ENCODE results near the gene MYO15B.
A peak's percentile ranks its signal among the peaks of the same experiment; 100 is the strongest.

The MYO15B gene

DNA sequence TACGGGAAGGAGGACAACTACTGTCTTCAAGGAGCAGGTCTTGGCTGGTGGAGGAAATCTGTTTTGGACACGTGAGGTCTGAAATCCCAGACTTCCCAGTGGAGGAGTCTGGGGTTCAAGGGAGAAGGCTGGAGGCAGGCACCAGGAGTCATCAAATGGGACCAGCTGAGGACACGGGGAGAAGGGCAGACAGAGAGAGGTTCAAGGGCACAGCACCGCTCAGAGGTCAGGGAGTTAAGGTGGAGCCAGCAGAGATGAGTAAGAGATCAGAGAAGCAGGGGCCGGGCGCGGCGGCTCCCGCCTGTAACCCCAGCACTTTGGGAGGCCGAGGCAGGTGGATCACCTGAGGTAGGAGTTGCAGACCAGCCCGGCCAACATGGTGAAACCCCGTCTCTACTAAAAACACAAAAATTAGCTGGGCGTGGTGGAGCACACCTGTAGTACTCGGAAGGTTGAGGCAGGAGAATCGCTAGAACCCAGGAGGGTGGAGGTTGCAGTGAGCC lies 35.2 kb downstream of the MYO15B start:
- DNase-seq = no peak

DNA sequence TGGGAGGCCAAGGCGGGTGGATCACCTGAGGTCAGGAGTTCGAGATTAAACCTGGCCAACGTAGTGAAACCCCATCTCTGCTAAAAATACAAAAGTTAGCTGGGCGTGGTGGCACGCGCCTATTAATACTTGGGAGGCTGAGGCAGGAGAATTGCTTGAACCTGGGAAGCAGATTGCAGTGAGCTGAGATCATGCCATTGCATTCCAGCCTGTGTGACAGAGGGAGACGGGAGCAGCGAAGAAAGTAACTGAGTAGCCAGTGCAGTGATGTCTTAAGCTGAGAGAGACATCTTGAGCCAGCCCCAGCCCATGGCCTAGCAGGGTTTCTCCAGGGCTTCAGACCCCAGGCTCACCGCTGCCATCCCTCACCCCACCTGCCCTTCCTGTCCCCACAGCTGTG lies 35.8 kb downstream of the MYO15B start:
- DNase-seq = no peak

DNA sequence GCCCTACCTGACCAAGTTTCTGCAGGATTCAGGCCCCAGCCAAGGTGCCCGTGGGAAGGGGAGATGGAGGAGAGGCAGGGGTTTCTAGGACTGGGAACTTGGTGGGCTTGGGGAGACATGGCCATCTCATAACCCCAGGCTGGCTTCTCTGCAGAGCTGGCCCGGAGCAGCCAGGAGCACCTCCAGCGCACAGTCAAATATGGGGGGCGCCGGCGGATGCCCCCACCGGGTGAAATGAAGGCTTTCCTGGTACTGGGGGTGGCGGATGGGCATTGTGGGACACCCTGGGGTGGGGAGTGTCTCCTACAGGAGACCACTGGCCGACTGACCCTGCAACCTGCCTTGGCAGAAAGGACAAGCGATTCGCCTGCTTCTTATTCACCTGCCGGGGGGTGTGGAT lies 36.4 kb downstream of the MYO15B start:
- no peak for DNase-seq

DNA sequence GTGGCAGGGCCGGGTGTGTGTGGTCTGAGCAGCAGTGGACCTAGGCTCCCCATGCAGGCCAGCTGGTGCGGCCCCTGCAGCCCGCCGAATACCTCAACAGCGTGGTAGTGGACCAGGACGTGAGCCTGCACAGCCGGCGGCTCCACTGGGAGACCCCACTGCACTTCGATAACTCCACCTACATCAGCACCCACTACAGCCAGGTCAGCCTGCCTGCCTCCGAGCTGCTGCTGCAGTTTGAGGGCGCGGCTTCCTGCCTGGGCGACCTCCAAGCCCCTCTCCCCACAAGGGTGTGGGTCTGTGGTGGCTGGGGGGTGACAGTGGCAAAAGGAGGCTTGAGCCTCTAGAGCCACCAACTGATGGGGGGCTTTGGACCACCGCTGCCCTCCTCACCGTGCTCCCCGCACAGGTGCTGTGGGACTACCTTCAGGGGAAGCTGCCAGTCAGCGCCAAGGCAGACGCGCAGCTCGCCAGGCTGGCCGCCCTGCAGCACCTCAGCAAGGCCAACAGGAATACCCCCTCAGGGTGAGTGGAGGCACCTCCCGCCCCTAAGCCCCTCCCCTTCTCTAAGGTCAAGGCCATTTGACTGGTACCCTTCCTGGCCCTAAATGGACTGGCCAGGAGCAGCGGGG lies 37.2 kb downstream of the MYO15B start:
- DNase-seq = no peak

DNA sequence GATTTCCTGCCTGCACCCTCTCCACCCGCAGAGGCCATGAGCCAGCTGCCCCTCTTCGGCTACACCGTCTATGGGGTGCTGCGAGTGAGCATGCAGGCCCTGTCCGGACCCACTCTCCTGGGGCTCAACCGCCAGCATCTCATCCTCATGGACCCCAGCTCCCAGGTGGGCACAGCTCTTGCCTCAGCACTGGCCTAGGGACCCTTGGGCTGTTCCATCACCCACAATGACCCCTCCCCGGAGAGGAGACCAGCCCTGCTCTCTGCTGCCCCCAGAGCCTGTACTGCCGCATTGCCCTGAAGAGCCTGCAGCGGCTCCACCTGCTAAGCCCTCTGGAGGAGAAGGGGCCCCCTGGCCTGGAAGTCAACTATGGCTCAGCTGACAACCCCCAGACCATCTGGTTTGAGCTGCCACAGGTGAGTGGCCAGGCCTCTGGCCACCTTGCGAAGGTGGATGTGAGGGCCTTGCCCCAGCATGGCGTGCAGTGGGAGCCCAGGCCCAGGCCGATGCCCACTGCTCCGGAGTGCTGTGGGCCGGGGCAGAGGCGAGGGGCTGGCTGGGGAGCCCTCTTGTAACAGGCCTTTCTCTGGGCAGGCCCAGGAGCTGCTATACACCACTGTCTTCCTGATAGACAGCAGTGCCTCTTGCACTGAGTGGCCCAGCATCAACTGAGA lies 38.4 kb downstream of the MYO15B start:
- peak in 12 of 58 donors; percentile 10 to 49 (median 22) for DNase-seq

DNA sequence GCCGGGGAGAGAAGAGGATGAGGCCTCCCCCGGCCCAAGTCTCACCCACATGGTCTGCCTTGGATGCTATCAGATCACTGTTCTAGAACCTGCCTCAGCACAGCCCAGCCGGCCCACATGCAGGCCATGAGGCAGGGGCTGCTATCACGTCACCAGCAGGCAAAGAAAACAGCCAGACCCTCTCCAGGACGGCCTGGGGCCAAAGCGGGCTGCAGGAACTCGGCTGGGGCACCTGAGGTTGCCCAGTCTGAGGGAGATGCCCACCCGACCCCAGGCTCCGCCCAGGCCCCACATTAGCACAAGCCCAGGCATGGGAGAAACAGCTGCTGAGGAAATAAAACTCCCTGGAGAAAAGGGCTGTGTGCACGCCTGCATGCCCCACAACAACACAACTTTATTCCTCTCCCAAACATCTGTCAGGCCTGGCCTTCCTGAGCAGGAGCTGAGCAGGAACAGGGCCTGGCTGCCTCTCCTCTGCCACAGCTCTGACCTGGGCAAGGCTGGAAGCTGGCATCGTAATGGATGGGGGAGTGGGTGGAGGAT lies 39.0 kb downstream of the MYO15B start:
- DNase-seq = no peak

DNA sequence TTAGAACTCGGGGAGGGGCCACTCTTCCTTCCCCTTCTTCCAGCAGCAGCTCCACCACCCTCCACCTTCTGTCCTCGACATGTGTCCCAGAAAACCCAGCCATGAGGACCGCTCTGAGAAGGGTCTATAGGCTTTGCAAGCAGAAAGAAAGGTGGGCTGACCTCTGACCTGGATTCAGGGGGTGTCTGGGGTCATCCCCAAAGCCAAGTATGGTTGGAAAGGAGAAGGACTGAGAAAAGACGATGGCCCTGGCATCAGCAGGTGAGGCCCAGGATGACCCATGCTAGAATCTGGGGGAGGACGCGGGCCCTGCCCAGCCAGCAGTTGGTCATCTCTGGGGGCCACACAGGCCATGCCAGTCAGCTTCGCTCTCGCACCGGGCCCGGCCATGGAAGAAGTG lies 39.5 kb downstream of the MYO15B start:
- no peak for DNase-seq

DNA sequence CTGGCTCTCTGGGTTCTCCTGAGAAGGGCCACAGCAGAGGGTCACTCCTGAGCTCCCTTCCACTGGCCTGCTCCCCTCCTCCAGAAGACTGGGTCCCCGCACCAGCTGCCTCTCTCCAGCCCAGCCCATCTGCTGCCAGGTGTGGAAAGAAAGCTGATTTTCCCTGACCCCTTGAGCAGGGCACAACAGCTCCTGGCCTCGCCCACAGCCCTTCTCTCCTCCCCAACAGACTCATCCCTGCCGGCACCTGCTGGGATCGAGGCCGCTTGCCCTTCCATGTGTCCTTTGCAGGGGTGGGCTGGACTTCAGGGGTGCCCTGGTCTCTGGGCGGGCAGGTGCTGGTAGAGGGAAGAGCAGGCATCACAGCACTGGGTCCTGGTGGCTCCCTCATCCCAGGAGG lies 40.8 kb downstream of the MYO15B start:
- DNase-seq = no peak

DNA sequence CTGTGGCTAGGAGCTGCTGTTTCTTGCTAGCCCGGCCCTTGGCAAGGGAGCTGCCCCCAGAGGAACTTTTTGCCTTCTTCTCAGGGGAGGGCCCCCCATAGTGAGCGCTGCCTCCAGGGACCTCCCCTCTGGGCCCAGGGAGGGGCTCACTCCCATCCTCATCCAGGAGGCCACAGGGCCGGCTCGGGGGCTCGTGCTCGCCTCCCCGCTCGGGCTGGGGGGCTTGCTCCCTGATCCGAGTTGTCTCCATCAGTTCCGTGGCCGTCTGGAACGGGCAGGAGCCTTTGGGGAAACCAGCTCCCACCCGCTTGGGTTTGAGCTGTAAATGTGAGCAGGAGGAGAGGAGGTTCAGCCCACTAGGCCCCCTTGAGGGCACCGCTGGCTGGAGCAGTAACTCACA lies 41.6 kb downstream of the MYO15B start:
- no peak for DNase-seq

DNA sequence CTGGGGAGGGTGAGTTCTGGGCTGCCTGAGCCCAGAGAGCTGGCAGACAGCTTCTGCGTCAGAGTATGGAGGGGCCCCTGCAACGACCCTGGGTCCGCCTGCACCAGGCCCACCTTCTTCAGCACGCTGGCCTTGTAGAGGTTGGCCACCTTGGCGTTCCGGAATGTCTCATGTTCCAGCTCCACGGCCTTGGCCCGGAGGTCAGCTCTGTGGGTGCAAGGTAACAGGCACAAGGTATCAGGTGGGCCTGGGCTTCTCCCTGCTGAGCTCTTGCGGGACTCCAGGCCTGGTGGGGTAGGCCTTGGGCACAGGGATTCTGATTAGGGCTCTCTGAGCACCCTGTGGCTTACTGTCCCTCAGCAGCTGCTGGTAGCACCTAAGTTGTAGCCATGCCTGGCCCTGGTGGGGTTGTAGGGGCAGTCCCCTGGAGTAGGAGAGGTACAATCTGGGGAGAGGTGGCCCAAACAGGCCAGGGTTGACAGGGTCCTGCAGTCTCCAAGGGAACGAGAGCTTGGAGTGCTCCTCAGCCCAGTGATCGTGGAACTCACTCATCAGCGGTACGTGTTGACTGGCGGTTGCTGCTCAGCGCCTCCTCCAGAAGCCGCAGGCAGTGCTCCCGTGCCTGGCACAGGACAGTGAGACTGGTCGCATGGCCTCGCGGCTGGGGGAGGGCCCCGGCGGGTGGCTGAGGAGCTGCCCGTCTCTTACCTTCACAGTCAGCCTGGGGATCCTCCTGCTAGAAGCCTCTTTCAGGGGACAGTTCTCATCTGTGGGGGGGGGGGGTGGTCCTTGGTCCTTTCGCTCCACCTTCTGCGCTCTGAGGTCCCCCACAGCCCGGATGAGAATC lies 42.7 kb downstream of the MYO15B start:
- no peak for DNase-seq

DNA sequence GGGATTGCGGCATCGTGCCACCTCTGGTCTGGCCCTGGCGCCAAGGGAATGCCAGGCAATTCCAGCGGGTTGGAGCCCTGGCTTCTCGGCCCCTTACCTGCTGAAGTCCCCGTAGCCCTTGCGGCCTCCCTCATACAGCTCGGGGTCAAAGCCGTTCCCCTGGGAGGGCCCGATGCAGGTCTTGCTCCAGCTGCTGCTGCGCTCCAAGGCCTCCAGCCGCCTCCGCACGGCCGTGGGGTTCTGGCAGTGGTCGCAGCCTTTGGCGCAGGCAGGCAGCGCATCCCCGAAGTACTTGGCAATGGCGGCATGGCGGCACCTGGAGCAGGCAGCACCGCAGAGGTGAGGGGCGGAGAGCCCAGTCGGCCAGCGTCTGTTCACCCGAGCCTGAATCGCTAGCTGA lies 43.8 kb downstream of the MYO15B start:
- DNase-seq = no peak

DNA sequence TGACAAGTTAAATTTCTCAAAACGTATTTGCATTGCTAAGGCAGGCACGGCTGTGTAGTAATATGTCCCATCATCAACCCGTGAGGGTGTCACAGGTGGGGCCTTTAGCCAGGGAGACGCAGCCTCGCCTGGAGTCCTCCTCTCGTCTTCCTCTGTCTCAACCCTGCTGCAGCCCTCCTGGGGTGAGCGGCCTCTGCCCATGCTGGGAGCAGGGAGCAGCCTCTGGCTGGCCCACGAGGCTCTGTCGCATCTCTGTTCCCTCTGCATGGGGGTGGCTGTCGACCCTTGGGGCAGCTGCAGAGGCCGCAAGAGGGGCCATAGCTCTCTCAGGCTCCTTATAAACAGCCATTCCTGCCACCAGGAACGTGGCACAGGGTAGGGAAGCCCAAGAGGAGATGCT lies 44.8 kb downstream of the MYO15B start:
- DNase-seq = no peak

DNA sequence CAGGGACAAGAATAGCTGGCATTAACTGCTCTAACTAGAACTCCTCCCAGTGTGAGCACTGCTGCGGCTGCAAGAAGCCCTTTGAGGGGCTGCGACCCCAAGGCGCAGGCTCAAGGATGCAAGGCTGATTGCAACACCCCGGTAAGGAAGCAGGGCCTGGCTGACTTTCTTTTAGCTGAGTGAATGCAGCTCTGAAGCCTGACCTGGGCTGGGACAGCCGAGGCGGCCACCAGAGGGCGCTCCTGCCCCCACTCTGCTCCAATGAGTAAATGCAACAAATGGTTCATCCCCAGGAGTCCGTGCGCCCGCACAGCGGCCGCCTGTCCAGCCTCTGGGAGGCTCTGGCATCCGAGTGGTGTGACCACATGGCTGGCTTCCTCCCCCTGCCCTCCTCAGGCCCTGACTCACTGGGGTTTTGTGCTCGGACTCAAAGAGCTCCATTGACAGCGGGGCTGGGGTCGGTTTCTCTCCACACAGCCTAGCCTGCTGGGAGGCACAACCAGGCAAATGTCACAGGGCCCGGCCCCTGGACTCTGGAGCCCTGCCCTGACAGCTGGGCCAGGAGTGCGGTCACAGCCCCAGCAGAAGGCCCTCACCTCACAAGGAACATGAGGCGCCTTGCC lies 45.4 kb downstream of the MYO15B start, which contains the start of gene SMIM5:
SMIM5 (plus strand) TSS at position 572 of the 623 bp plus-strand sequence. CDS start 6,768 bp downstream, outside the sequence.
- peak in 57 of 58 donors; percentile 51 to 99 (median 92) for DNase-seq

DNA sequence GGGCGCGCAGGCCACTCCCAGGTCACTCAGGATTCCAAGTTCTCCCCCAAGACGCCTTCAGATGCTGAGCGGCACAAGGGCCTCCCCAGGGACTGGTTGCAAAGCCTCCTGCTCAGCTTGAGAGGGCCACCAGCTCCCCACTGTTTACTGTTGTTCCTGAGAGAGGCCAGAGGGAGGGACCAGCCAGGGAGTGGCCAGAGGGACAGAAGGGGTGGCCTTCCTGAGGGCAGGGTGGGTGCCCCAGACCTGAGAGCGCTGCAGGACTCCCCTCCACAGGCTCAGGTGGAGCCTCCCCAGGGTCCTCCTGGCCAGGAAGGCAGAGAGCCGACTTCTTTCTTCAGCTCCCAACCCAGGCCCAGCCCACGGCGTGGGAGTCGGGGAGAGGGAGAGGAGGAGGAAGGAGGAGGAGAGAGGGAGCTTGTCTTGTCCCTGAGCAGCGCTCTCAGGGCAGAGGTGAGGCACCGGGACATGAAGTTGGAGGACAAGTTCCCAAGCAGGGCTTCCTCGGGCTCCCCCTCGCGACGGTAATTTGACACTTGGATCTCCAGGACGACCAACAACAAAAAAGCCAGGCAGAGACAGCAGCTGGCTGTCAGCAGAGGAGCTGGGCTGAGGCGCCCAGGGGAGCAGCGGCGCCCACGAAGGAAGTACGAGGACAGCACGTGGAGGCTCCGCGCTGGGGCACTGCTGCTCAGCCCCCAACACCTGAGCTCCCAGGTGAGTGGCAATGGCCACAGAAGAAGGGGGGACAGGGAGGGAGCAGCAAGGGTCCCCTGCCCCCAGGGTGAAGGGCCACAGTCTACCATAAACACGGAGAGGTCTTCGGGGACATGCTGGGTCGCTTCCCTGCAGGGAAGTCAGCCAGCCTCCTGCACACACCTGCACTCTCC lies 46.1 kb downstream of the MYO15B start:
- peak in 54 of 58 donors; percentile 25 to 86 (median 67) for DNase-seq

DNA sequence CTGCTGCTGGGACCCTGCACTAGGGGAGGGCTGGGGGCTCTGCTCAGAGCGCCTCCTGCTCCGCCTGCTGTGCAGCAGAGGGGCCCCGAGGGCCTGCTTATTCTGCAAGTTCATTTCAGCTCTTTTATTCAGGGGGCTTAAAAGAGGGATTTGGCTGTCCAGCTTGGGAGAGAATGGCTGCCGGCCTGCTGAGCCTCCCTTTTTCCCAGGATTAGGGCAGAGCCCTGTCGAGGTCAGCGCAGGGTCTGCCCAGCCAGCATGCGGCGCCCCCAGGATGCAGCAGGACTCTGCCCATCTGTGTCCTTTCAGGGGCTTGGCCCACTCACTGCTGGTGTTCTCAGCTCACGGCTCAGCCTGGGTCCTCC lies 46.8 kb downstream of the MYO15B start:
- peak in 1 of 58 donors; percentile 34 for DNase-seq

DNA sequence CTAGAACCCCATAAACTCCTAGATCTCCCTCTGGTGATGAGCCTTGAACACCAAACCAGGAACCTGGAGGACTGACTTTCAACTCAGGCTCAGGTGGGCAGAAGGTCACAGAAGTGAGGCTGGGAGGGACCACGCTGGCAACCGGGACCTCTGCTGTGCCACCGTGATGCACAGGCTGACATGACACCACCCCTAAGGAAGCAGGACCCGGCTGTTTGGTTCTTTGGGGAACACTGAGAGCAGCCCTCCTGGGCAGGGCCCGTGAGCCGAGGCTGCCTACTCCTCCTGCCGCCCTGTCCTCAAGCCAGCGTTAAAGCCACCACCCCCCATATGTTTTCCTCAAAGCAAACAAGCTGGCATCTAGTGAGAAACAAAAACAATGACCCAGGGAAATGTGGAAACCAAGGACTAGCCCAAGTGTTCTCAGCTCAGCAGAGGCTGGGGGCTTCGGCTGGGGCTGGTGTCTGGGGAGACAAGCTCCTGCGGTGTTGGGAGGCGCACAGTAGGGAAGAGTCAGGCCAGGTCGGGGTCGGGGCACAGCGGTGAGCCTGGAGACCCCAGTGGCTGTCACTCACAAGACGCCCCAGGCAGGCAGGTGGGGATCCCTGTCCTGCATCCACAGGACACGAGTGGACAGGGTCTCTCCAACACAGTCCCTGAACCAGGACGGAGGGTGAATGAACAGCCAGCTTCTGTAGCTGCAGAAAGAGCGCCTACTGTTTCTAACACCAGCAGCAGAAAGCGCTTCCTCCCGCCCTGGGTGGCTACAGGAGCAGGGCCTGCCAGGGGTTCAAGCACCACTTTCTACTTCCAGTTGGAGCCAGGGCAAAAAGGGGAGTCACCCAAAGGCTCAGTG lies 47.4 kb downstream of the MYO15B start:
- peak in 9 of 58 donors; percentile 12 to 52 (median 40) for DNase-seq

DNA sequence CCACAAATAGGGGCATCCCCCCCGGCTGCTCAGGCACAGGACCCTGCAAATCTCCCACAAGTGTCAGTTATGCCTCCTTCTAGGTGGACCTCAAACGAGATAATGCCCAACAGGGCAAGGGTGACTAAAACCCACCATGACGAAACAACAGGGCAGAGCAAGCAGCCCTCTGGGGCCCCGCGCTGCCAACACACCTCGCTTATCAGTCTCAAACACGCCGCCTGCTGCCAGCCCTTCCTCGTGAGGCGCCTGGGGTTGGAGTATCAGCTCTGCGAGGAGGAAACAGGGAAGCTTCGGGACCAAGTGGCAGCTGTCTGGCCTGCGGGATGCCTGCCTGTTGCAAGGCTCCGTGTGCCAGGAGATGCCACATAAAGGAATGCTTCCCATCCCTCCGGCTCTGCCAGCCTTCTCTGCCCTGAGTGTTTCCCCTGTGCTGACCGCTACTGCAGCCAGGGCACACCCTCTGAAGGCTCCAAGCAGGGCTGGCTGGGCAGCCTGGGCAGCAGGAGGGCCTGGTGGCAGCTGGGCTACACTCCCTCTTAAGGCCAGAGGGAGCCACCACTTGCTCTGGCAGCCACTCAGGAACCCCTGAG lies 48.1 kb downstream of the MYO15B start:
- DNase-seq = peak in 22 of 58 donors; percentile 17 to 70 (median 51)

DNA sequence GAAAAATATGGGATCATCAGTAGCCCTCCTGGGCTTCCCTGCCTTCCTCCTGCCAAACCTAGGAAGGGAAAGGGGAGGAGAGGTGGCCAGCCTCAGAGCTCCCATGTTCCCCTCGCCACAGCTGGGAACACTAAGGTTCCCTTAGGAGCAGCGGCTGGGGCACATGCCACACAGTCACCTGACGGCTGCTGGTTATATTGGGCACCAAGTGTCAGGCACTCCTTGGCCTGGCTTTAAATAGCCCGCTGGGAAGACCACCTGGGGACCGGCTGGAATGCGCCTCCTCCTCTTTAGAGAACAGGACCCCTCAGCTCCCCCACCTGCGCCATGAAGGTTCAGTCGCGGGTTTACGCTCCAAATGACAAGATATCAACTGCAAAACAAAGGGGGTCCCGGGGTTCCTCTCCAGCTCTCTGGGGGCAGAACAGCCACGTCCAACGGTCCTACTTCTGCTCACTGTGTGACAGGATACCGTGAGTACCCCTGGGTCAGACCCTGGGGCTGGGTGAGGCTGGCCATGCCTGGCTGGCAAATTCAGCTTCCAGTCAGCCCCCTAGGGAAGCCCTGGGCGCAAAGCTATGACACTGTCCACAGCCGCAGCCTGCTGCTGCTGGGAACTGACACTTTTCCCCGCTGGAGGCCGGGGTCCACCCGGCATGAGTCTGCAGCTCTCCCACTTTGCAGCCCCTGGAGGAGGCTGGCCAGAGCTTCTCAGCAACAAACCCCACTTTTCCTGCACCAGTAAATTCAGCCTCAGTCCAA lies 49.0 kb downstream of the MYO15B start:
- no peak for DNase-seq

Measured in anterior cingulate cortex (tissue), 58 donors.